ENCODE results near the gene PLBD1. TPM values are rescaled to one million over a fixed set of nuclear protein-coding genes. Genes with fewer than 3 reads are reported as not detected.

Gene PLBD1
- not detected in 2 replicates for total RNA-seq

GRCh38 chr12:14567351-14568162 lies at the start of gene PLBD1:
Gene PLBD1 (minus strand): TSS chr12:14567883. CDS start chr12:14567696, 187 bp downstream.
- intact Hi-C loops (cut with micrococcal nuclease): no loop called here

GRCh38 chr12:14614704-14615121 lies 47.0 kb upstream of the PLBD1 start:
- intact Hi-C loops (cut with micrococcal nuclease): no loop called here

GRCh38 chr12:14613718-14614117 lies 46.0 kb upstream of the PLBD1 start:
- intact Hi-C loops (cut with micrococcal nuclease): no loop called here

DNA sequence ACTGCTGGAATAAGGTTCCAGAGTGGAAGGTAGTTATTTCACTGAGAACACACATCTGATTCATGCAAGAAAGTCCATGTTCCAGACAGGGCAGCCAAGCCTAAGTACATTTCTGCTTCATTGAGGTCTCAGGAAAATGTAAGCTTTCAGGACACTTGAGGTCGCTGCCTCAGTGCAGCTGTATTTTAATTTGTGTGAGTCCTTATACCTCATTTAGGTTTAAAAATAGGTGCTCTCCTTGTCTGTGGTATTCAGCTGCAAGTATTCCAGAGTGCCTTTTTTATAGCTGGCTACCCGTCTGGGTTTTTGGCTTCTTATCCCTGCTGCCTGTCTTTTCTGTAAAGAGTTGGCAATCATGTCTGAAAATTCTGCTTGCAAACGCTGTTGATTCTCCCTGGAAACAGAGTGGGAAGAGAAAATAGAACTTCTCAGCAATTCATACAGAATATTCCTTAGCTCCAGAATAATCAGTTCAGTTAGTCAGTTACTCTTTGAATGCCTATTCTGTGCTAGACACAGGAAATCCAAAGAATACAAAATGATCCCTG lies 45.3 kb upstream of the PLBD1 start:
- intact Hi-C loops (cut with micrococcal nuclease): no loop called here

GRCh38 chr12:14612250-14612649 lies 44.6 kb upstream of the PLBD1 start:
- intact Hi-C loops (cut with micrococcal nuclease): no loop called here

DNA sequence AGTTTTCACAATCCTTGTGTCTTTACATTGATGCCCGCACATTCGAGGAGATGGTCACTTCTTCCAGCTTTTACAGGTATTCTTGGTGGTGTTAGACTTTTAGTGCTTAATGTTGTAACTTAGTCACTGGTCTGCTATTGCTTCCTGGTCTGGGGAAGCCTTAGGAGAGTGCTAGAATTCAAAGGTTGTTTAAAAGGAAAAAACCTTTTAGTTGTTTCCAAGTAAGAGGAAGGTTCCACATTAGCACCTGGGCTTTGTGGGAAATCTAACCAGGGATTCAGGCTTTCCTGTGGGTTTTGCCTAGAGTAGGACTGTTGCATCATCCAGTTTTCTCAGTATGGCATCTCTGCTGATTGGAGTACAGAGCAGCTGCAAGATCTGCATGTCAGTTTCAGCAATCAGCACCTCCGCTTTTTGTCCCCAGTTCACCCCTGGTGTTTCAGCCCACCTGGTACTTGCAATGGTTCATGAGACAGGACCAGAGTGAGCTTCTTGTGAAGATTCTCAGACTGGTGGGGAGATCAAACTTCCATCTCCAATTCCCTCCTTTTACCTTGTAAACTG lies 44.0 kb upstream of the PLBD1 start:
- intact Hi-C loops (cut with micrococcal nuclease): no loop called here

GRCh38 chr12:14607568-14607967 lies 39.9 kb upstream of the PLBD1 start:
- intact Hi-C loops (cut with micrococcal nuclease): no loop called here

DNA sequence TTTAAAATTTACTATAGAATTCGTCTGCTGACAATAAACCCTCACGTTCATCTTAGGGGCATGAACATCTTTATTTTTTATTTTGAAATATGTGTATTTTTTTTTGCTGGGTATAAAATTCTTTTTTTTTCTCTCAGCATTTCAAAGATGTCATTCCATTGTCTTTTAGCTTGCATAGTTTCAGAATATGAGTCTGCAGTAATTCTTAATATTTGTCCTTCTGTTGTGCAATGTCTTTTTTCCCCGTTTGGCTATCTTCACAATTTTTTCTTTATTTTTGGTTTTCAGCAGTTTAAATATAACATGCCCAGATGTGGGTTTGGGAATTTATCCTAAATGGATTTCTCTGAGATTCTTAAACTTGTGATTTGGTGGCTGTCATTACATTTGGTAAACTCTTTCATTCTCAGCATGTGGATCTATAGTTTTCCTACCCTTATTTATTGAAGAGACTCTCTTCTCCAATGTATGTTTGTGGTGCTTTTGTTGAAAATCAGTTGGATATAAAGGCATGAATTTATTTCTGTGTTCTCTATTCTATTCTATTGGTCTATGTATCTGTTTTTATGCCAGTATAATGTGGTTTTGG lies 37.8 kb upstream of the PLBD1 start:
- intact Hi-C loops (cut with micrococcal nuclease): no loop called here

DNA sequence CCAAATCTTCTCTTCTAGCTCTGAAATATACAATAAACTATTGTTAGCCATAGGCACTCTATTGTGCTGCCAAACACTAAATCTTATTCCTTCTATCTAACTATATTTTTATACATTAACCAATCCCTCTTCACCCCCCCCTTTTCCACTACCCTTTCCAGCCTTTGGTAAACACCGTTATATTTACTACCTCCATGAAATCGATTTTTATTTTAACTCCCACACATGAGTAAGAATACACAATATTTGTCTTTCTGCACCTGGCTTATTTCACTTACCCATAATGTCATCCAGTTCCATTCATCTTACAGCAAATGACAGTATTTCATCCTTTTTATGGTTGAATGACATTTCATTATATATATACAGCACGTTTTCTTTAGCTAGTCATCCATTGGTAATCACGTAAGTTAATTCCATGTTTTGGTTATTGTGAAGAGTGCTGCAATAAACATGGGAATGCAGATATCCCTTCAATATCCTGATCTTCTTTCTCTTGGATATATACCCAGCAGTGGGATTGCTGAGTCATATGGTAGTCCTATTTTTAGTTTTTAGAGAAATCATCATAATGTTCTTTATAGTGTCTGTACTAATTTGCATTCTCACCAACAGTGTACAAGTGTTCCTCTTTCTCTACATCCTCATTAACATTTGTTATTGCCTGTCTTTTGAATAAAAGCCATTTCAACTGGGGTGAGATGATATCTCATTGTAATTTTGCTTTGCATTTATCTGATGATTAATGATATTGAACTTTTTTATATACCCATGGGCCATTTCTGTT lies 34.2 kb upstream of the PLBD1 start:
- intact Hi-C loops (cut with micrococcal nuclease): no loop called here

GRCh38 chr12:14597480-14597879 lies 29.8 kb upstream of the PLBD1 start:
- intact Hi-C loops (cut with micrococcal nuclease): no loop called here

- intact Hi-C loops (cut with micrococcal nuclease): no loop called here
Measured at GRCh38 chr12:14591719-14592118, 24.0 kb upstream of the PLBD1 start.

DNA sequence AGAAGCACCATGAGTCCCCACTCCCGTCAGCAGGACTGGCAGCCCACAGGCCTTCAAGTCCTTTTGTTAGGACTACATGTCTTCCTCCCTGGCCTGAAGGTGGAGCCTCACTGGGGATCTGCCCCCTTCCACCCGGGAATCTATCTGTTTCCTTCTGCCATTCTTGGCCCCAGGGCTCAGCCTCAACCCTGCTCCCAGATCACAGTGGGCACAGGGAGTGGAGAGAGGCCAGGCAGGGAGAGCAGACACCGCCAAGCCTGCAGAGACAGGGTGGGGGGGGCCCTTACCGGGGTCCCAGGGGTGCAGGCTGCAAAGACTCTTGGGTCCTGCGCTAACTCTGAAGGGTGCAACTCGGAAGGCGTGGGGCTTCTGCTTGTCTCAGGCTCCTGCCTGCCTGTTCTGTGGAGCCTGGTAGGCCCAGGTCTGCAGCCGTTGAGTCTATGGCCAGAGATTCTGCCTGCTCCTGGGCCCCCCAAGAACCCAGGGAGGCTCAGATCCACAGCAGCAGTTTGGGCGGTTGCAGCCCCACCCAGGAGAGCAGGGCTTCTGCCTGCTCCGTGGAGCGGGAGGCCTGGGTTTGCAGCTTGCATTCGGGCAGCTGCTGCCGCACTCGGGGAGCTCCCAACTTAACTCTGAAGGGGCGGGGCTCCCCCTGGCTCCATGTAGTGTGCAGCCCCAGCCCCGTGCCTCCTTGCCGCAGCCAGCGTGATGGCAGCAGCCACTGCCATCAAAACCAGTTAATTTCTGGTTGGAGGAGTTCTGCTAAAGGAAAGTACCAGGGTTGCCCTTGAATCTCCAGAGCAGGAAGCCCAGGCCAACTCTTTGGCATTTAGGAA lies 21.7 kb upstream of the PLBD1 start:
- intact Hi-C loops (cut with micrococcal nuclease): no loop called here

GRCh38 chr12:14588571-14588970 lies 20.9 kb upstream of the PLBD1 start:
- intact Hi-C loops (cut with micrococcal nuclease): no loop called here

DNA sequence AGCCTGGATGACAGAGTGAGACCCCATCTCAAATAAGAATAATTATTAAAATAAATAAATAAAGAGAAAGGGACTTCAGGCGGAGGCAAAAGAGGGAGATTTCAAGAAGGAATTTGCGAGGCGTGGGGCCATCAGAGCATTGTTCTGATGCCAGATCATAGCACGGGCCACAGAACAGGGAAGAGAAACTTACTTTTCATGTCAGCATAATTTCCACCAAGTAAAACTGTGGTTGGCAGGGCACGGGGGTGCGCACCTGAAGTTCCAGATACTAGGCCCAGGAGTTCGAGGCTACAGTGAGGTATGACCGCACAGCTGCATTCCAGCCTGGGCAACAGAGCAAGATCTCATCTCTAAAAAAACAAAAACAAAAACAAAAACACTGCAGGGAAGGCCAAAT lies 11.0 kb upstream of the PLBD1 start:
- intact Hi-C loops (cut with micrococcal nuclease): no loop called here

DNA sequence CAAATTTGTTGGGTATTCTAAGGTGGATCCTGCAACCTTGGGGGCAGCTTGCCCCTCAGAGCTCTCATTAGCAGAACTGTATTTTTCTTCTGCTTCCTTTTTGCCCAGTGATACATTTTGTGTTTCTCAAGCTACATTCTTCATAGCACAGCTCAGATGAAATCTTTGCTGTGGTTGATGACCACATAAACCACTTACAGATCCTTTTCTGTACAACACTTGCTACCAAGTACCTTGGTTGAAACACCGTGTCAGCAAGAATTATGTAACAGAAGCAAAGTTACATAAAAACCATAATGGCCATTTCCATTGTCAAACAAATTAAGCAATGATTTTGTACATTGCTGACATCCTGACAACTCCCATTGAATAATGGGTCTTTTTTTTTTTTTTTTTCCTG lies 9.7 kb upstream of the PLBD1 start:
- intact Hi-C loops (cut with micrococcal nuclease): no loop called here

DNA sequence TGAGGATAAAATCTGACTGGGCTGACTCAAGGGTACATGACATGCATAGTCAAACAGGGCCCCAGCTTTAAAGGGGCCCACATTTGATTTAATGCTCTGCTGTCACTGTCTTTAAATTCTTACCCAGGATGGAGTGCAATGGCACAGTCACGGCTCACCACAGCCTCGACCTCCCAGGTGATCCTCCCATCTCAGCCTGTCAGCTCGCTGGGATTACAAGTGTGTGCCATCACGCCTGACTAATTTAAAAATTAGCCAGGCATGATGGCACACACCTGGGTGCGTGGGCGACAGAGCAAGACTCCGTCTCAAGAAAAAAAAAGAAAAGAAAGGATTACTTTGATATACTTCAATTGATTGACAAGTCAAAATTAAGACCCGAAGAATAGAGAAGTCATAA lies 9.2 kb upstream of the PLBD1 start:
- intact Hi-C loops (cut with micrococcal nuclease): no loop called here

DNA sequence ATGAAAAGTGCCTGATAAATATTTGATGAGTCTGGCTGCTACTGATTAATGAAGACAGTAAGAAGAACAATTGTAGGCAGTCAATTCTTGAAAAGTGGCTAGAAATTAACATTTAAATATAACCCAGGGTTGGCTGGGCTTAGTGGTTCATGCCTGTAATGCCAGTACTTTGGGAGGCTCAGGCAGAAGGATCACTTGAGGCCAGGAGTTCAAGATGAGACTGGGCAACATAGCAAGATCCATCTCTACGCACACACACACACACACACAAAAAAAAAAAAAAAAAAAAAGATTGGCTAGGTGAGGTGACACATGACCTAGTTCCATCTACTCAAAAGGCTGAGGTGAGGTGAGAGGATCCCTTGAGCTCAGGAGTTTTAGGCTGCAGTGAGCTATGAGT lies 7.9 kb upstream of the PLBD1 start:
- intact Hi-C loops (cut with micrococcal nuclease): no loop called here

DNA sequence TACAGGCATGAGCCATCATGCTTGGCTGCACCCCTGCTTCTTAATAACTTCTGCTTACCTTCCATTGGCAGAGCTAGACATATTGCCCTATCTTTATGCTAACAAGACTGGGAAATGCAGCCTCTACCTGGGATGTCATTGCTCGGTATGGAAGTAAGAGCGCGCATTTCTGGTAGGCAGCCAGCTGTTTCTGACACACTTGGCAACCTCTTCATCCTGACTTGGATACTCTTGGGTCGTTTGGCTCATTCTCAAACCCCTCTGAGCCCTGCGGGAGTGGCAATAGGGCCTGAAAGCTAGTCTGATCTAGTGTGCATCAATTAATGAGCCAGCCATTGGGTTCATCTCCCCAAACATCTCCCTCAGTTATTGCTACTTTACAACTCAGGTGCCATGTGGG lies 5.4 kb upstream of the PLBD1 start:
- intact Hi-C loops (cut with micrococcal nuclease): no loop called here

DNA sequence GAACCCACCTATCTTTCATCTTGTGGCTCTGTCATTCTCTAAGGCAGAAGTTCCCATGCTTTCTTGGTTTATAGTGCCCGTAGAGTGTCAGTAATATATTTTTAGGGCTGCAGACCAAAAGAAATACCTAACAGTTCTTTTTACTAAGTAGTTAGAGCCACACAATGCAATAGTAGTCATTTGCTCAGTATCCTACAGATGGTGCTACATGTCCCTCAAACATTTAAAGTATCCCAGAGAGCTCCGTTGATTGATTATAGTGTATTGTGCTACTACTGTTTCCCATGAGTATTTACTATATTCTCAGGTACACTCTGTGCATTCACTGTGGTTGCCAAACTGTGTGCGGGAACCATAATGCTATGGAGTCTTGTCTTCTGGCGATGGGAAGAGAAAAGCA lies 4.7 kb upstream of the PLBD1 start:
- intact Hi-C loops (cut with micrococcal nuclease): no loop called here

DNA sequence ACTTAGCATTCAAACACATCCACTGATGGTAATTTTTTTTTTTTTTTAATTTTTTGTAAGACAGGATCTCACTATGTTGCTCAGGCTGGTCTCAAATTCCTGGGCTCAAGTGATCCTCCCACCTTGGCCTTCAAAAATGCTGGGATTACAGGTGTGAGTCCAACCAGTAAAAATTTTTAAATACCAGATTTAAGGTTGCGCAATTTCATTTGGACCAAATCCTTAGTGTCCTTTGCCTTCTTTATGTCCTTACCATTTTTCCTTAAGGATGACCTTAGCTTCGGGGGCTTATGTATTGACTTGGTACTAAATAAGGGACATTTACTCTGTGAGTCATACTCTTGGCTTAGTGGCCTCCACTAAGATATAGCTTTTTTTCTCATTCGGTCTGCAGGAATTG lies 4.1 kb upstream of the PLBD1 start:
- intact Hi-C loops (cut with micrococcal nuclease): no loop called here

DNA sequence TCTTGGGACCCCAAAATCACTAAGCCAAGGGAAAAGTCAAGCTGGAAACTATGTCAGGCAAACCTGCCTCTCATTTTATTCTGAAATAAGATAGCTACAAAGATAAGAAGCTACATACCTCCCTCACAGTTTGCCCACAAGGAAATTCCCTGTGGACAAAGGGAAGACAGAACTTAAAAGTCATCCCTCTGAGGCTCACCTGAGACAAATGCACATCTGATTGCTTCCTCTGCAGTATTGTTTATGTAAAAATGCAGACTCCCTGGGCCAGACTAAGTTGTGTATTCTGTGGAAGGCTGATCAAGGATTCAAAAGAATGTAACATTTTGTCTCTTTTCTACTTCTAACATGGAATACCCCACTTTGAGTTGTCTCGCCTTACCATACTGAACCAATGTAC lies 2.5 kb upstream of the PLBD1 start:
- intact Hi-C loops (cut with micrococcal nuclease): no loop called here

Measured in T-helper 2 cell treated with Interferon-gamma antibody and Interleukin-4, amounts not matched to agents 100 ng/mL and 5 ng/mL, for 36 hours (primary cell).